ENCODE results near the gene ITGAL.
"Not testable (repeated sequence)": the region's sequence is repeated elsewhere in the genome, so short reads cannot be mapped to it uniquely, and the experiment has no call there.

The ITGAL gene

DNA sequence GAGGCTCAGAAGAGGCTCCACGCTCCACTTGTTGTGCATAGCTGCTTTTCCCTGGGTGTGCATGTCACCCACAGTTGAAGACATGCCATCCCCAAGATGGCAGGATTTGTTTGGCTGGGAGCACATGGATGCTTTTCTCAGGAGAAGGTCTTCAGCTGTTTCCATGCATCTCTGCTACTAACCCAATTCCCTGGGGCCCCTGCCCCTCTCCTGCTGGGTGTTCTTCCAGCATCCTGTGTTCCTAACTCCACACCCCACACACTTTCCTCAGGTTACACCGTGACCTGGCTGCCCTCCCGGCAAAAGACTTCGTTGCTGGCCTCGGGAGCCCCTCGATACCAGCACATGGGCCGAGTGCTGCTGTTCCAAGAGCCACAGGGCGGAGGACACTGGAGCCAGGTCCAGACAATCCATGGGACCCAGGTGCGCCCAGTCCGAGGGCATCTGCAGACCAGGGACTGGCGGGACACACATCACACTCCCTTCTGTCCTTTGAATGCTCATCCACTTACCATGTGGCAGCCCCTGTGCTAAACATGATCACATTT is 21.5 kb downstream of the ITGAL start:
- DNase-seq, result no peak

DNA sequence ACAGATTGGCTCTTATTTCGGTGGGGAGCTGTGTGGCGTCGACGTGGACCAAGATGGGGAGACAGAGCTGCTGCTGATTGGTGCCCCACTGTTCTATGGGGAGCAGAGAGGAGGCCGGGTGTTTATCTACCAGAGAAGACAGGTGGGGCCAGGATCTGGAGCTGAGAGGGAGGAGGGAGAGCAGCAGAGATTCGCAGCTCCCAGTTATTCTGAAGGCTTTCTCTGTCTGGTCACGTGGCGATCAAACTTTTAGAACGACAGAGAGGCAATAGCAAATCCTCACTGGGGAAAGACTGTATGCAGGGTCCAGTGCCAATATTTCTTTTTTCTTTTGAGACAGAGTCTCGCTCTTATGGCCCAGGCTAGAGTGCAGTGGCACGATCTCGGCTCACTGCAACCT is 22.2 kb downstream of the ITGAL start:
- no peak for DNase-seq

DNA sequence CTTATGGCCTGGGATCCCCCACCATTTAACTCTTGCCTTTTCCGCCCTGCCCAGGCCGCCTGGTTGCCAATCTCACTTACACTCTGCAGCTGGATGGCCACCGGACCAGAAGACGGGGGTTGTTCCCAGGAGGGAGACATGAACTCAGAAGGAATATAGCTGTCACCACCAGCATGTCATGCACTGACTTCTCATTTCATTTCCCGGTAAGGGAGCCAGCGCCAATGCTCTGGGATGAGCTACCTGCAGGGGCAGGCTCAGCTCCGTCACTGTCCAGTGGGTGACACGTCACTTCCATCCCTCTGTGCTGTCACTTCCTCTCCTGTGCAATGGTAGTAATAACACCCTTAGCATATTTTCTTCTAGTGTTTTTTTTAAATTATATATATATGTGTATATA is 26.7 kb downstream of the ITGAL start:
- no peak for DNase-seq

DNA sequence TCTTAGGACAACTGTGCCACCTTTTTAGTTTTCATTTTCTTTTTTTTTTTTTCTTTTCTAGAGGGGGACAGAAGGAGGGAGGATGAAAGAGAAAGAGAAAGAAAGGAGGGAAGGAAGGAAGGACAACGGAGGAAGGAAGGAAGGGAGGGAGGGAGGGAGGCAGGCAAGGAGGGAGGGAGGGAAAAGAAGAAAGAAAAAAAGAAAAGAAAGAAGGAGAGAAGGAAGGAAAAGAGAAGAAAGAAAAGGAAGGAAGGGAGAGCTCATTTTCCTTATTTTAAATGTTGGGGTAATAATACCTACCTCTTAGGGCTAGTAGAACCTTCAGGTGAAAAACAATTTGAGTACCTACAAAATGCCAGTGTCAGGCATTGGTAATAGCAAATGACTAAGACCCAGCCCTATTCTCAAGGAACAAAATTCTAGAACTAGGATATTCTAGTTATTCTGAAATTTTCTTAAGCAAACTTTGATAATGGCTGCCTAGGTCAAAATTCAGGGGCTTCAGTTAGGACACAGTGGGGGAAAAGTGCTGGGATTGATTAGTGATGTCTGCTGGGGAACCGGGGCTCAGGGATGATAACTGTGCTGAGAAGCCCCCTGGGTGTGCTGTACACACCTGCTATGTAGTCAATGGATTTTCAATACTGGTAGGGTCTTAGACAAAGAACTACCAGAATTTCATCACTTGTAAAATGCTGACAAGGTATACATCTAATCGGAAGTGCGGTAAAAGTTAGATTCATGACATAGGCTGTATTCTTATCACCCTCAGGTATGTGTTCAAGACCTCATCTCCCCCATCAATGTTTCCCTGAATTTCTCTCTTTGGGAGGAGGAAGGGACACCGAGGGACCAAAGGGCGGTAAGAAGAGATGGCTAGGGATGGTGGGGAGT is 31.1 kb downstream of the ITGAL start:
- DNase-seq, result no peak

DNA sequence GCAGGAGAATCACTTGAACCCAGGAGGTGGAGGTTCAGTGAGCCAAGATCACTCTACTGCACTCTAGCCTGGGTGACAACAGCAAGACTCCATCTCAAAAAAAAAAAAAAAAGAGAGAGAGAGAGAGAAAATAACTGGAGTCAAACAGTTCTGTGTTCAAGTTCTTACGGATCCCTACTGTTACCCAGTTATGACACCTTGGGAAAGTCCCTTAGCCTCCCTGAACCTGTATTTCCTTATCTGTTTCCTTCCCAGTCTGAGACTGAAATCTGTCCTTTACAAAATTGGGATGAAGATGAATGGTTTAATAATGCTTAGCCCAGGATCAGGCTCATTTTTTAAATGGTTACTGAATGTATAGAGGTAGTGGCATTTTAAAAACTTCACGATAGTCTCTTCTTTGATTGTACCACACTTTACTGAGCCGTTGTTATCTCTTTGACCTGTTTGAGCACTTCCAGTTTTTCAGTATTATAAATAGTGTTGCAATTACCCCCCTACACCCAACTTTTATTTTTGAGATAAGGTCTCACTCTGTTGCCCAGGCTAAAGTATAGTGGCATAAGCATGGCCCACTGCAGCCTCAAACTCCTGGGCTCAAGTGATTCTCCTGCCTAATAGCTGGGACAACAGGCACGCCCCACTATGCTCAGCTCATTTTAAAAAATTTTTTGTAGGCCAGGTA is 36.7 kb downstream of the ITGAL start:
- peak; percentile 76 for DNase-seq

DNA sequence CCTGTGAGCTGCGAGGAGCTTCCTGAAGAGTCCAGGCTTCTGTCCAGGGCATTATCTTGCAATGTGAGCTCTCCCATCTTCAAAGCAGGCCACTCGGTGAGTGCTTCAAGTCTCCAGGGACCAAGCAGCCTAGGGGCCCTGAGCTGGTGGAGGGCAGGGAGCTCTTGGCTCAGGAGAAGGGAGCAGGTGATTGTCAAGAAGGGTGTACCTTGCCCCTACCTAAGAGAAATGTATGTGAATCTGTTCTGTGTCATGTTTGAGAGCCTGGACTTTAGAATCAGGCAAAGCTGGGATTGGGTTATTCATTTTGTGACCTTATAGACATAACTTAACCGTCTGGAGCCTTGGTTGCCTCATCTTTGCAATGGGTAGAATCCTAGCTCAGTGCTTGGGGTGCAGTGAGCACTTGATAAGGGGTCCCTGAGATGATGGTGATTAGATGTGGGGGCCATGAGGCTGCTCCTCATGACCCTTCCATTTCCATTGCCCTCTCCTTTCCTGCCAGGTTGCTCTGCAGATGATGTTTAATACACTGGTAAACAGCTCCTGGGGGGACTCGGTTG is 37.9 kb downstream of the ITGAL start:
- DNase-seq, result no peak

DNA sequence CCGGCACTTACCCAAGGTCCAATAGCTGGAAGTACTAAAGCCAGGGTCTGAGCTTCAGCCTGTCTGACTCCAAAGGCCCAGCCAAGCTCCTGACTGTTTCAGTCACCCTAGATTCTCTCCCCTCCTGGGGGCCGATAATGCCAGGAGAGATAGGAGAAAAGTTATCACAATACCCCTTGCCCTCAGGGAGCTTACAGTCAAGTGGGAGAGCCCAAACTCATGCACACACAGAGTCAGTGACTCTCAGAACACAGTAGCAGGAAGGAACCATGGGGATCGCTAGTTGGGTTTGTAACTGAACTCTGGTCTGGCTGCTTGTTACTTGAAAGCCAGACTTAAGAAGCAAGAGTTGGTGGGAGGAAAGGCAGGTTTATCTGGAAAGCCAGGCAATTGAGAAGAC is 39.0 kb downstream of the ITGAL start:
- DNase-seq, result no peak

DNA sequence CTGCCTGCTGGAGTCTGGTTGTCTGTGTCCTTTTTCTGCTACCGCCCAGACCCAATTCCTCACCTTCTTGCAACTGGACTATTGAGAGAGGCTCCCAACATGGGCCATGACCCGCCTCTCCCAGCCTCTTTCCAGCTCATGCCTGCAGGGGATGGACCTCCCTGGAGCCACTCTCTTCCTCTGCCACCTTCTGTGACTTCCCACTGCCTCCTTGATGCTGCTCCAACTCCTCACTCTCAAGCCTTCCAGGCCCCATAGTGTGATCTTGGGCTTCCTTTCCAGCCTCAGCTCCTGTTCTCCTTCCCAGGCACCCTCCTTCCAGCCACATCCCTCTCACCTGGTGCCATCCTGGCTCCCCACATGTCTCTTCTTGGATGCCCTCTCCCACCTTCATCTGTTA is 42.7 kb downstream of the ITGAL start:
- DNase-seq, result no peak

DNA sequence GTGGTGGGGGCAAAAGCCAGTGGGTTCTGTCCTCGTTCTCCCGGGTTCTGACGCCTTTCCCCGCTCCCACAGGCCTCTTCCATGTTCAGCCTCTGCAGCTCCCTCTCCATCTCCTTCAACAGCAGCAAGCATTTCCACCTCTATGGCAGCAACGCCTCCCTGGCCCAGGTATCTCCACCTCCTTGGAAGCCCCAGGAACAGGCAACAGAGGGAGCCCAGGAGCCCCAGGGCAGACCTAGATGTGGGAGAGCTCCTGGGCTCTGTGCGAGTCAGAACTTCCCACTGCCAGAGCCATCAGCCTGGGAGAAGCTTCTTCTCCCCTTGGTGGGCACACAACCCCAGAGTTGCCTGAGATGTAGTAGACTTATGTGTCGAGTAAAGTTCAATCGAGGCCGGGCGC is 46.0 kb downstream of the ITGAL start:
- DNase-seq, result no peak

DNA sequence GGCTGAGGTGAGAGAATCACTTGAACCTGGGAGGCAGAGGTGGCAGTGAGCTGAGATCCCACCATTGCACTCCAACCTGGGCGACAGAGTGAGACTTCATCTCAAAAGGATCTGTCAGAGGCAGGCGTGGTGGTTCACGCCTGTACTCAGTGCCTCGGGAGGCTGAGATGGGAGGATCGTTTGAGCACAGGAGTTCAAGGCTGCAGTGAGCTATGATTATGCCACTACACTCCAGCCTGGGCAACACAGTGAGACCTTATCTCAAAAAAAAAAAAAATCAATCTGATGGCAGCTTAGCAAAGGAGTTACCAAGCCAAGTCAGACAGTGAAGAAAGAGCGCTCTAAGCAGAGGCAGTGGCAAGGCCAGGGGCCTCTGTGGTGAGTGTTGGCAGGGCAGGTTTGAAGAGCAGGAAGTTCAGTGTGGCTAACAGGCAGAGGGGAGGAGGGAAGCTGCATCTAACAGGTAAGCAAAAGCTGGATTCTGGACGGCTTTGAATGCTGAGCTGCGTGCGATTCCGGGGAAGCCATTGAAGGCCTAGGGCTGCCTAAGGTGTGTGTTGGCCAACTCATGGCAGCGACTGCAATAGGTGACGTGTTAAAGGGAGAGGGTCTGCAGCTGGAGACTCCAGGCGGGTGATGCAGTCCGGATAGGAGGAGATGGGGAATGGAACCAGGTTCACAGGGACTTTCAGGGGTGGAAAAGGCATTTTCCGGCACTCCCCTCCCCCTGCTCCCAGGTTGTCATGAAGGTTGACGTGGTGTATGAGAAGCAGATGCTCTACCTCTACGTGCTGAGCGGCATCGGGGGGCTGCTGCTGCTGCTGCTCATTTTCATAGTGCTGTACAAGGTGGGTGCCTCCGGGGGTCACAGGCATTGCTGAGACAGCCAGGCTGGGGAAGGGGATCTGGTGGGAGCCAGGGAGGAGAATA is 46.8 kb downstream of the ITGAL start:
- no peak for DNase-seq

DNA sequence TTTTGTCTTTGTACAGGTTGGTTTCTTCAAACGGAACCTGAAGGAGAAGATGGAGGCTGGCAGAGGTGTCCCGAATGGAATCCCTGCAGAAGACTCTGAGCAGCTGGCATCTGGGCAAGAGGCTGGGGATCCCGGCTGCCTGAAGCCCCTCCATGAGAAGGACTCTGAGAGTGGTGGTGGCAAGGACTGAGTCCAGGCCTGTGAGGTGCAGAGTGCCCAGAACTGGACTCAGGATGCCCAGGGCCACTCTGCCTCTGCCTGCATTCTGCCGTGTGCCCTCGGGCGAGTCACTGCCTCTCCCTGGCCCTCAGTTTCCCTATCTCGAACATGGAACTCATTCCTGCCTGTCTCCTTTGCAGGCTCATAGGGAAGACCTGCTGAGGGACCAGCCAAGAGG is 48.9 kb downstream of the ITGAL start:
- no peak for DNase-seq

DNA sequence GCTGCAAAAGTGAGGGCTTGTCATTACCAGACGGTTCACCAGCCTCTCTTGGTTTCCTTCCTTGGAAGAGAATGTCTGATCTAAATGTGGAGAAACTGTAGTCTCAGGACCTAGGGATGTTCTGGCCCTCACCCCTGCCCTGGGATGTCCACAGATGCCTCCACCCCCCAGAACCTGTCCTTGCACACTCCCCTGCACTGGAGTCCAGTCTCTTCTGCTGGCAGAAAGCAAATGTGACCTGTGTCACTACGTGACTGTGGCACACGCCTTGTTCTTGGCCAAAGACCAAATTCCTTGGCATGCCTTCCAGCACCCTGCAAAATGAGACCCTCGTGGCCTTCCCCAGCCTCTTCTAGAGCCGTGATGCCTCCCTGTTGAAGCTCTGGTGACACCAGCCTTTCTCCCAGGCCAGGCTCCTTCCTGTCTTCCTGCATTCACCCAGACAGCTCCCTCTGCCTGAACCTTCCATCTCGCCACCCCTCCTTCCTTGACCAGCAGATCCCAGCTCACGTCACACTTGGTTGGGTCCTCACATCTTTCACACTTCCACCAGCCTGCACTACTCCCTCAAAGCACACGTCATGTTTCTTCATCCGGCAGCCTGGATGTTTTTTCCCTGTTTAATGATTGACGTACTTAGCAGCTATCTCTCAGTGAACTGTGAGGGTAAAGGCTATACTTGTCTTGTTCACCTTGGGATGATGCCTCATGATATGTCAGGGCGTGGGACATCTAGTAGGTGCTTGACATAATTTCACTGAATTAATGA is 49.5 kb downstream of the ITGAL start:
- peak; percentile 52 for DNase-seq

DNA sequence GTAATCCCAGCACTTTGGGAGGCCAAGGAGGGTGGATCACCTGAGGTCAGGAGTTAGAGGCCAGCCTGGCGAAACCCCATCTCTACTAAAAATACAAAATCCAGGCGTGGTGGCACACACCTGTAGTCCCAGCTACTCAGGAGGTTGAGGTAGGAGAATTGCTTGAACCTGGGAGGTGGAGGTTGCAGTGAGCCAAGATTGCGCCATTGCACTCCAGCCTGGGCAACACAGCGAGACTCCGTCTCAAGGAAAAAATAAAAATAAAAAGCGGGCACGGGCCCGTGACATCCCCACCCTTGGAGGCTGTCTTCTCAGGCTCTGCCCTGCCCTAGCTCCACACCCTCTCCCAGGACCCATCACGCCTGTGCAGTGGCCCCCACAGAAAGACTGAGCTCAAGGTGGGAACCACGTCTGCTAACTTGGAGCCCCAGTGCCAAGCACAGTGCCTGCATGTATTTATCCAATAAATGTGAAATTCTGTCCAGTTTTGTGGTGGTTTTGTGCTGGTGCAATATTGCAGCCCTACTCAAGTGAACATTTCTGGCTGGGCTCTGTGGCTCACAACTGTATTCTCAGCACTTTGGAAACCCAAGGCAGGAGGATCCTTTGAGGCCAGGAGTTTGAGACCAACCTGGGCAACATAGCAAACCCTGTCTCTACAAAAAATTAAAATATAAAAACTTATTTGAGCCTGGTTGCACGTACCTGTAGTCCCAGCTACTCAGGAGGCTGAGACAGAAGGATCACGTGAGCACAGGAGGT is 50.3 kb downstream of the ITGAL start:
- DNase-seq, result not testable (repeated sequence)

DNA sequence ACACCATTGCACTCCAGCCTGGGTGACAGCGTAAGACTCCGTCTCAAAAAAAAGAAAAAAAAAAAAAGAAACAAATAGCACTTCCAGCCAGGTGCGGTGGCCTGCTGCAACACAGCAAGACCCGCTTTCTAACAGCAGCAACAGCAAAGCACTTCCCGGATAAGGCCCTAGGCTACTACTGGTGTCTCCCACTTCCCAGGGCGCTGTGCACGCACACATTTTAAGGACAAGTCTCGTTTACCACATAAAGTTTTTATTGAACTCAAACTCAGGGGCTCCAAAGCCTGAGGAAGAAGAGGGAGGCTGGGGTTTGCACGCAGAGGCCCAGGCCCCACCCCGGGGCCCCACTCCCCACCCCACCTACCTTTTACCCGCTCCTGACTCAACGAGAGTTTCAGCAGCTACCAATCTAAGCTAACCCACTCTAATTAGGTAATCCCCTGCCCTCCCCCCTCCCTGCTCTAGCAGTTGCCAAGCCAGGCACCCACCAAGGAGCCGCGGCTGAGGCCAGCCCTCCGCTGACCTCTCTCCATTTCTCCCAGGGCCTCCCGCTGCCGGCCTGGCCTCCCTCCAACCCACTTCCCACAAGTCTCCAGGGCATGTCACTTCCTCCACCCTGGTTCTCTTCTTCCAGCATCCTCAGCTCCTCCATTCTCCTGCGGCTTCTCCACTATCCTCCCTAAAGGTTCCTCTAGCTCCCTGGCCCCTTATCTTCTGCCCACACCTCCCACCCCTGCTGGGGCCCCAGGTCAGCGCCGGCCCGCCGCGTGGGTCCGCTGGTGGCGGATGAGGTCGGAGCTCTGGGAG is 51.4 kb downstream of the ITGAL start:
- DNase-seq, result no peak

DNA sequence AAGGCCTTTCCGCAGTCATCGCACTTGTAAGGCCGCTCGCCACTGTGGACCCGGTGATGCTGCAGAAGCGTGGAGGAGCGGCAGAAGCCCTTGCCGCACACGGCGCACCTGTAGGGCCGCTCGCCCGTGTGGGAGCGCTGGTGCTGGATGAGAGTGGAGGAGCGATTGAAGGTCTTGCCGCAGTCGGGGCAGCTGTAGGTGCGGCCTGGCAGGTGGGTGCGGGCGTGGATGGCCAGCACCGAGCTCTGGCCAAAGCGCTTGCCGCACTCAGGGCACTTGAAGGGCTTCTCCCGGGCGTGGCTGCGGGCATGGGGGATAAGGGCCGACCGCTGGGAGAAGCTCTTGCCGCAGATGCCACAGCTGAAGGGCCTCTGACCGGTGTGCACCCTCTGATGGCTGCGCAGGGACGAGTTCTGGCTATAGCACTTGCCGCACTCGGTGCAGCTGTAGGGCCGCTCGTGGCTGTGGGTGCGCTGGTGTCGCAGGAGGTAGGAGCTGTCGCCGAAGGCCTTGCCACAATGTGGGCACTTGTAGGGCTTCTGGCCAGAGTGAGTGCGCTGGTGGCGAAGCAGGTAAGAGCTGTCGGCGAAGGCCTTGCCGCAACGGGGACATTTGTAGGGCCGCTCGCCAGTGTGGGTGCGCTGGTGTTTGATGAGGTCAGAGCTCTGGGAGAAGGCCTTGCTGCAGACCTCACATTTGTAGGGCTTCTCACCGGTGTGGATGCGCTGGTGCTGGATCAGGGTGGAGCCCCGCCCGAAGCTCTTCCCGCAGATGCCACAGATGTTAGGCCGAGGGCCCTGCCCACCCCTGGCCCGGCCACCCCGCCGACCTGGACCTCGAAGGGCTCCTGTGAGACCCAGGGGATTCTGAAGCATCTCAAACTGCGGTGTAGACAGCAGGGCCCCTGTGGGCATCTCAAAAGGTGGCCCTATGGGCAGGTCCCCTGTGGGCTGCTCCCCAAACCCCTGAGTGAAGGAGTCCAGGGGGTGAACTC is 52.3 kb downstream of the ITGAL start:
- no peak for DNase-seq

DNA sequence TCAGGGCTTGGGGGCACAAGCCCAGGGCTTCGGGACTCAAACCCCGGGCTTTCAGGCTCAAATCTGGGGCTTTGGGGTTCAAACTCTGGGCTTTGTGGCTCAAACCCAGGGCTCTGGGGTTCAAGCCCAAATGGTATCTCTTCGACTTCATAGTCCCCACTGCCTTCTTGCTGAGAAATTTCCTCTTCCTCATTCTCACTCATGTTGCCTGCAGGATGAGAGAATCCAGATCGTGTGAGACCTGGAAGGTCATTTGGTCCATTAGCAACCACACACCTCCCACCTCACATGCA is 53.2 kb downstream of the ITGAL start:
- no peak for DNase-seq

DNA sequence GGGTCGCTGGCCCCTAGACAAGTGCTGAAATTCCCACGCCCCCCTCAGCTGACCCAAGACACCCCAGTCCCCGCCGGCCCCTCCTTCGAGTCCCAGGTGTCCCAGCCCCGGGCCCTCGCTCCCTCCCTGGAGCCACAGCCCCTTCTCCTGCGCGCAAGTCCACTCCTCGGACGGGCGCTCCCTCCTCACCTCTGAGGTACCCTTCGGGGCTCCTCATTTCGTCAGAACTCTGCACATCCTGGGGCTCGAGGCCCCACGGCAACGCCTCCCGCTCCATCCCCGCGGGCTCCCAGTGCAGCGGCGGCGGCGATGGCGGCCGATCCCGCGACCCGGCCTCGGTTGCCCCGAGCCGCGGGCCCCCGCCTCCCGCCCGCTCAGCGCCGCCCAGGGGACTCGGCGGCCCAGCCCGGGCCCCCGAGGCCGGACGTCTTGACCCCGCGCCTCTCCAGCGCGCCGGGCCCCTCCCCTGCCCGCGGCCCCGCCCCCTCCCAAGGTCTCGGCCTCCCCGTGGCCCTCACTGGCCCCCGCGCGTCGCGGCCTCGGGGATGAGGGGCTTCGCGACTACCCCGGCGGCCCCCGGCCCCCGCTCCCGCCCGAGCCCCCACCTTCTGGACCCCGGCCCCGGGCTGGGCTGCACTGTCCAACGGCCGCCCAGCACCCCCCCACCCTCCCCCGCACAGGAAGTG is 53.7 kb downstream of the ITGAL start, which contains the start of gene ZNF768:
TSS of gene ZNF768 (minus strand) at position 430 of the 686 bp plus-strand sequence. CDS start at position 277, 153 bp downstream.
- DNase-seq, result peak; percentile 56

Measured in hematopoietic multipotent progenitor cell treated with erythropoietin and hydrocortisone succinate and interleukin-3 and kit ligand, for 6 days (in vitro differentiated cells).